Gastrocnemius medialis (tissue), 4 donors: Measurements from ENCODE around the gene TF. TPM values are rescaled to one million over a fixed set of nuclear protein-coding genes. Genes with fewer than 3 reads are reported as not detected.

Experiments used
- ATAC-seq, 2 donors: fragments of 150-250 bp; one replicate each; pipeline ENCODE4 v1.9.1; 2016
- DNase-seq, 2 donors: peaks; one replicate each; pipeline ENCODE4 v3.0.0-alpha.2; 2019
- H3K27ac ChIP-seq, 4 donors: fragments of 200-600 bp; sonication (generic); 1 replicate in 1 of 4; 2 replicates in 3 of 4; pipeline ENCODE4 v1.5.1; 2016 to 2018; ENCODE audit warnings: mild to moderate bottlenecking in 2 of 4, moderate library complexity in 1 of 4
- H3K27me3 ChIP-seq, 3 donors: fragments of 200-600 bp; sonication (generic) in 2 of 3; 1 replicate in 1 of 3; 2 replicates in 2 of 3; pipeline versions ENCODE4 v1.5.1 to v1.6.0; 2016 to 2019; ENCODE audit warnings: mild to moderate bottlenecking in 1 of 3, moderate library complexity in 1 of 3
- H3K36me3 ChIP-seq, 2 donors: fragments of 200-600 bp; sonication (generic) in 1 of 2; one replicate each; pipeline ENCODE4 v1.5.1; 2017 to 2018
- H3K4me1 ChIP-seq, 2 donors: fragments of 200-600 bp; sonication (generic) in 1 of 2; one replicate each; pipeline ENCODE4 v1.5.1; 2016 to 2017; ENCODE audit warnings: mild to moderate bottlenecking in 2 of 2
- H3K4me3 ChIP-seq, 4 donors: fragments of 200-600 bp; sonication (generic) in 3 of 4; 1 replicate in 1 of 4; 2 replicates in 3 of 4; pipeline ENCODE4 v1.5.1; 2016 to 2019; ENCODE audit warnings: mild to moderate bottlenecking in 2 of 4
- H3K9me3 ChIP-seq, 3 donors: fragments of 200-600 bp; sonication (generic) in 2 of 3; 1 replicate in 1 of 3; 2 replicates in 2 of 3; pipeline ENCODE4 v1.5.1; 2016 to 2019
- POLR2A ChIP-seq, 2 donors: fragments of 450-650 bp; IDR thresholded peaks; one replicate each; pipeline ENCODE4 v1.6.1; 2017; ENCODE audit warnings: antibody characterized with exemption in 2 of 2, mild to moderate bottlenecking in 2 of 2, moderate library complexity in 2 of 2
- in situ Hi-C, 4 donors: fragments of 200-750 bp; cut with MboI; loops; one replicate each; pipeline versions ENCODE4 v1.15.0 to v1.8.0; 2017; ENCODE audit warnings: low sequenced_read_pairs in 4 of 4
- intact Hi-C: fragments of 100-400 bp; cut with DNase I; formaldehyde crosslinking; loops from one replicate; pipeline ENCODE4 v1.15.1; 2023; ENCODE audit warnings: low total_unique reads
- total RNA-seq, 4 donors: library from RNA; depleted of rRNA; stranded (reverse); fragments of >200 nt; gene quantifications; one replicate each; pipeline versions ENCODE4 v1.1.0 to v1.2.3, GENCODE V29; 2016
- TF ChIP-seq, protein P1 (sequence below), 5 experiments: fragments of 450-650 bp in 3 of 5; fragments of 200-600 bp in 2 of 5; sonication (generic) in 2 of 5; IDR thresholded peaks in 4 of 5; conservative IDR thresholded peaks in 1 of 5; 1 replicate in 4 of 5; 2 replicates in 1 of 5; pipeline ENCODE4 v1.5.1; 2016 to 2019; ENCODE audit warnings: antibody characterized with exemption in 5 of 5, mild to moderate bottlenecking in 3 of 5, moderate library complexity in 3 of 5

The TF gene
- total RNA-seq, 4 donors from 2014 or later: 2.8 to 11.5 (median 4.3) TPM; not detected in 1

DNA sequence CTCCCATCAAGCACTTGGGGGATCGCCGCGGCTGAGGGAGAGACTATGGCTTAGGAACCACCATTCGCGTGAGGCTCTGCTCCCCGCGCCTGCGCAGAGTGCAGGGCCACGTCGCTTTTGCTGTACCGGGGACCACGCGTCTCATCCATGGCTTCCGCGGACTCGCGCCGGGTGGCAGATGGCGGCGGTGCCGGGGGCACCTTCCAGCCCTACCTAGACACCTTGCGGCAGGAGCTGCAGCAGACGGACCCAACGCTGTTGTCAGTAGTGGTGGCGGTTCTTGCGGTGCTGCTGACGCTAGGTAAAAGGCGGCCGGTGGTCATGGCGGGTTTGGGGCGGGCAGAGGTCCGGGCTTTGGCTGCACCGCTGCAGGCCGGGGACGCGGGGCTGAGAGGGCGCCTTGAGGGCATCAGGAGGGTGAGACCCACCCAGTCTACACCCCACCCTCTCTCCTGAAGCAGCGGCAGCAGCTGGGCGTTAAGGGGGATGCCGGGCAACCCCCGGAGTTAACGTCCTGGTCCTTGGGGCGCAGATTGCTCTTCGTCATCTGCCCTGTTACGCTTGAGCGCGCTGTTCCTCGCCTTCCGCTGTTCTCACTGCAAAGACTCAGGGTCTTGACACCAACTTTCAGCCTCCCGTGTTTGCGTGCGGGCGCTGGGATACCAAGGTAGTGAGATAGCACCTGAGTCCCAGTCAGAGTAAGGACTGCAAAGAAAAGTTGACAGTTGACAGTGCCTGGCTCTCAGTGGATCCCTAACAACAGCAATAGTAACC lies 59.7 kb downstream of the TF start, which contains the start of gene SRPRB:
TSS of gene SRPRB (plus strand) at position 114 of the 774 bp plus-strand sequence. CDS start at position 148, 34 bp downstream.
- Histone ChIP-seq H3K36me3 (peaks cover 0 to 30% of the 10 kb centered on the region in 2 donors), H3K9me3 (no peaks in the 10 kb centered on the region), H3K27me3 (no peaks in the 10 kb centered on the region), H3K27ac (peak within 1 kb of the TSS; percentile 72 to 85 (median 80)), H3K4me3 (peak within 1 kb of the TSS; percentile 74 to 96 (median 87)), H3K4me1 (peaks cover 6 to 11% of the 10 kb centered on the region in 2 donors)
- DNase-seq (peak; percentile 92 to 93), ATAC-seq (peak; percentile 98 to 99)
- intact Hi-C loops (loop anchor here (2.0 to 10.0 kb wide), 4 partner anchors 144 to 1084 kb away; partner anchors contain the start of genes ANAPC13, CDV3, CEP63 and NPHP3), in situ Hi-C loops (loop anchor here in 1 of 4 donors (25.0 kb wide), 2 partner anchors 681 to 1094 kb away; partner anchors contain the start of genes ANAPC13, CEP63 and NPHP3)
- TF ChIP-seq POLR2A (IDR thresholded peaks at IDR 0.05): peak; percentile 36 to 55
- TF ChIP-seq, protein P1, sequence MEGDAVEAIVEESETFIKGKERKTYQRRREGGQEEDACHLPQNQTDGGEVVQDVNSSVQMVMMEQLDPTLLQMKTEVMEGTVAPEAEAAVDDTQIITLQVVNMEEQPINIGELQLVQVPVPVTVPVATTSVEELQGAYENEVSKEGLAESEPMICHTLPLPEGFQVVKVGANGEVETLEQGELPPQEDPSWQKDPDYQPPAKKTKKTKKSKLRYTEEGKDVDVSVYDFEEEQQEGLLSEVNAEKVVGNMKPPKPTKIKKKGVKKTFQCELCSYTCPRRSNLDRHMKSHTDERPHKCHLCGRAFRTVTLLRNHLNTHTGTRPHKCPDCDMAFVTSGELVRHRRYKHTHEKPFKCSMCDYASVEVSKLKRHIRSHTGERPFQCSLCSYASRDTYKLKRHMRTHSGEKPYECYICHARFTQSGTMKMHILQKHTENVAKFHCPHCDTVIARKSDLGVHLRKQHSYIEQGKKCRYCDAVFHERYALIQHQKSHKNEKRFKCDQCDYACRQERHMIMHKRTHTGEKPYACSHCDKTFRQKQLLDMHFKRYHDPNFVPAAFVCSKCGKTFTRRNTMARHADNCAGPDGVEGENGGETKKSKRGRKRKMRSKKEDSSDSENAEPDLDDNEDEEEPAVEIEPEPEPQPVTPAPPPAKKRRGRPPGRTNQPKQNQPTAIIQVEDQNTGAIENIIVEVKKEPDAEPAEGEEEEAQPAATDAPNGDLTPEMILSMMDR (IDR thresholded peaks at IDR 0.05 in 4 of 5, conservative IDR thresholded peaks at IDR 0.05 in 1 of 5): no peak

DNA sequence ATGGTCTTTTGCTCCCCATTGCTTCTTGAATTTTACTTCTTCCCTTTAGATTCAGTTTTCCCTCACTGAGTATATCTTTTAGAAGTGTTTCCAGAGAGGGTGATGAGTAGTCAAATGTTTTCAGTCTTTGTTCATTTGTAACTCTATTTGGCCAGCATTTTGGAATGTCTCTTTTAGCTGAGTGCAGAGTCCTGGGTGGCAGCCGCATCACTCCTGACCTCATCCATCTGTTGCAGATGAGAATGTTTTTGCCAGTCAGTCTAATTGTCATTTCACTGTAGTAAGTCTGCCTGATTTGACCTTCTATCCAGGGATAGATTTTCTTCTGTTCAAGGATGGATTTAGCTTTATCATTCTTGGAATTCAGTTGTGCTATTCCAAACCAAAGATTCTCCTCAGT lies 66.7 kb downstream of the TF start:
- no peaks in the 10 kb centered on the region for H3K4me1 ChIP-seq
- no peaks in the 10 kb centered on the region for H3K9me3 ChIP-seq
- in situ Hi-C loops (loop anchor here in 2 of 4 donors (10.0 to 25.0 kb wide), 3 partner anchors 112 to 1101 kb away; partner anchors contain the start of genes ANAPC13 (in 1 of the 2), CEP63 (in 1 of the 2) and NPHP3 (in 1 of the 2)), intact Hi-C loops (no loop called here)
- no peak for ATAC-seq
- H3K36me3 ChIP-seq: peaks cover 0 to 66% of the 10 kb centered on the region in 2 donors
- TF ChIP-seq POLR2A (IDR thresholded peaks at IDR 0.05): no peak
- TF ChIP-seq, protein P1 (IDR thresholded peaks at IDR 0.05 in 4 of 5, conservative IDR thresholded peaks at IDR 0.05 in 1 of 5): no peak
- no peak for DNase-seq
- H3K4me3 ChIP-seq: no peak overlapping the region
- H3K27me3 ChIP-seq: no peaks in the 10 kb centered on the region
- H3K27ac ChIP-seq: no peak overlapping the region

DNA sequence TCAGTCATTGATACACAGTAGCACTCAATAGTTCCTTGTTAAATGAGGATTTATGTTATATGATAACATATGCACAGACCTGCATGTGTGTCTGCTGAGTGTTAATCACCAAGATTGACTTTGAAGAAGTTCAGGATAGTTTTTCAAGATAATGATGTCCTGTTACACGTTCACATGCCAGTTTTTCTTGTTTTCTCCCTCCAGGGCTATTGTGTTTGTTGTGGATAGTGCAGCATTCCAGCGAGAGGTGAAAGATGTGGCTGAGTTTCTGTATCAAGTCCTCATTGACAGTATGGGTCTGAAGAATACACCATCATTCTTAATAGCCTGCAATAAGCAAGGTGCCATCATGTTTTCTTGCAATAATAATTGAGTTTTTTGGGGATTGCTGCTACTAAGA lies 69.2 kb downstream of the TF start:
- Histone ChIP-seq H3K27me3 (no peaks in the 10 kb centered on the region), H3K4me3 (no peak overlapping the region), H3K36me3 (peaks cover 2 to 59% of the 10 kb centered on the region in 2 donors), H3K4me1 (no peaks in the 10 kb centered on the region), H3K27ac (no peak overlapping the region), H3K9me3 (no peaks in the 10 kb centered on the region)
- DNase-seq (no peak), ATAC-seq (no peak)
- intact Hi-C loops: no loop called here
- in situ Hi-C loops: loop anchor here in 2 of 4 donors (10.0 to 25.0 kb wide), 3 partner anchors 109 to 1103 kb away; partner anchors contain the start of genes ANAPC13 (in 1 of the 2), CEP63 (in 1 of the 2) and NPHP3 (in 1 of the 2)
- TF ChIP-seq POLR2A (IDR thresholded peaks at IDR 0.05): no peak
- TF ChIP-seq, protein P1 (IDR thresholded peaks at IDR 0.05 in 4 of 5, conservative IDR thresholded peaks at IDR 0.05 in 1 of 5): no peak

DNA sequence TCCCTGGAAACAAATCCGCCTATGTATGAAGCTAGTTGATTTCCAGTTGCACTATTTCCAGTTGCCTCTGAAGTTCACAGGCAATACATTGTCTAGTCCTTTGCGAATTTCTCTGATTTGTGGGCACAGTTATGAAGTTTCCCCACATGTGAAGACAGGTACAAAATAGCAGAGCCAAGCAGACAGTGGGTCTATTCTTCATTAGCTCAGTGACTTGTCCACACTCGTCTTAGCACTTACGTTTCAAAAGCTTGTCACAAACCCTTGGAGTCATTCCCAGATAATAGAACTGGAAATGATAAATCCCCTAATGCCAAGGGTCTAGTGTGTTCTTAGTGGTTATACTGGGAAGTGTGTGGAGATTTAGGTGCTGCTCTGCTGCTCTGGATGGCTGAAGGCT lies 73.9 kb downstream of the TF start:
- intact Hi-C loops: no loop called here
- no peak overlapping the region for H3K27ac ChIP-seq
- no peak for TF ChIP-seq POLR2A (IDR thresholded peaks at IDR 0.05)
- TF ChIP-seq, protein P1 (IDR thresholded peaks at IDR 0.05 in 4 of 5, conservative IDR thresholded peaks at IDR 0.05 in 1 of 5): no peak
- H3K9me3 ChIP-seq: no peaks in the 10 kb centered on the region
- ATAC-seq: no peak
- H3K4me3 ChIP-seq: no peak overlapping the region
- no peaks in the 10 kb centered on the region for H3K27me3 ChIP-seq
- no peak for DNase-seq
- H3K36me3 ChIP-seq: peaks cover 2 to 83% of the 10 kb centered on the region in 2 donors
- no peaks in the 10 kb centered on the region for H3K4me1 ChIP-seq
- in situ Hi-C loops: loop anchor here in 1 of 4 donors (25.0 kb wide), 2 partner anchors 667 to 1108 kb away; partner anchors contain the start of genes ANAPC13, CEP63 and NPHP3
